Neutrophil (primary cell): ENCODE measurements around the gene STAT3.

Experiments
- H3K27ac ChIP-seq: fragments of 200-600 bp; sonication (generic); 2 replicates; pipeline ENCODE4 v1.5.1; 2016; ENCODE audit warnings: mild to moderate bottlenecking, moderate library complexity
- H3K27me3 ChIP-seq: fragments of 200-600 bp; sonication (generic); 2 replicates; pipeline ENCODE4 v1.6.0; 2016; ENCODE audit warnings: mild to moderate bottlenecking
- H3K36me3 ChIP-seq: fragments of 200-600 bp; sonication (generic); 2 replicates; pipeline ENCODE4 v1.5.1; 2017
- H3K4me1 ChIP-seq, 2 experiments: fragments of 200-600 bp in 1 of 2; sonication (generic) in 1 of 2; 1 replicate in 1 of 2; 2 replicates in 1 of 2; pipeline versions ENCODE4 v1.5.1 to v1.6.1; 2013 to 2016; ENCODE audit warnings: low read depth in 1 of 2, low read length in 1 of 2, mild to moderate bottlenecking in 1 of 2, moderate library complexity in 1 of 2; ENCODE audit not compliant: control insufficient read depth in 1 of 2, insufficient read depth in 1 of 2
- H3K4me3 ChIP-seq, 2 experiments: fragments of 200-600 bp in 1 of 2; sonication (generic) in 1 of 2; 1 replicate in 1 of 2; 2 replicates in 1 of 2; pipeline ENCODE4 v1.5.1; 2013 to 2016; ENCODE audit warnings: low read depth in 1 of 2, low read length in 1 of 2, mild to moderate bottlenecking in 1 of 2, moderate library complexity in 1 of 2
- H3K9me3 ChIP-seq: fragments of 200-600 bp; sonication (generic); 2 replicates; pipeline ENCODE4 v1.5.1; 2016
- TF ChIP-seq, protein P1 (sequence below): fragments of 200-600 bp; sonication (generic); IDR thresholded peaks from 2 replicates; pipeline ENCODE4 v1.5.1; 2016; ENCODE audit warnings: antibody characterized with exemption

STAT3 gene

DNA sequence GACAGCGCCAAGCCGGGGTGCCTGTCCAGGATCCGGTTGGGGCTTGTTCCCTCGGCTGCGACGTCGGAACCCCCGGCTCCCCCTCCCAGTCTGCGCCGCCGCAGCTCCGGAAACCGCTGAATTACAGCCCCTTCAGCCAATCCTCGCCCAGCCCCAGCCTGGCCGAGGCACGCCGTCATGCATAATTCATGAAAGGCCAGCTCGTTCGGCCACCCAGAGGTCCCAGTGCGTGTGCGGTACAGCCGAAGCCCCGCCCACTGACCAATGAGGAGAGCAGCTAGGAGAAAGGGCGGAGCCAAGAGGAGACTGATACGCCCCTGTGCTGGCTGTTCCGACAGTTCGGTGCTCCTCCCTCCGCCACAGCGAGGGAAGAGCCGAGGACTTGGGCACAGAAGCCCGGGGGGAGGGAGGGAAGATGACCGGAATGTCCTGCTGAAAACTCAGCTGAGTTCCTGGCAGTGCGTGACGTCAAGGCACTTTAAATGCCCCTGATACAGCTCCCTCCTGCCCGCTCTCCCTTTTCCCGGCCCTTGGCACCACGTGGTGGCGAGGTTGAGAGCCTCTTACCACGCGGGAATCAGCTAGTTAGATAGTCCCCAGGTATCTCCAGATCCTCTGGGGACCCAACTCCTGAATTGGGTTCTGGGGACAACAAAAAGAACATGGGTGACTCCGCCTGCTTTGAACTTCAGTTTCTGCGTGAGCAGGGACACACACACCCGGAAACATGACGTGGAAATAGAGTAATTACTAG, at the start of gene STAT3:
Gene STAT3 (minus strand): TSS at position 62 of the 754 bp plus-strand sequence. CDS start 39,926 bp downstream, outside the sequence.
- H3K4me1 ChIP-seq: peaks cover 62% of the 10 kb centered on the region in 2 experiments
- H3K36me3 ChIP-seq: no peaks in the 10 kb centered on the region
- TF ChIP-seq, protein P1, sequence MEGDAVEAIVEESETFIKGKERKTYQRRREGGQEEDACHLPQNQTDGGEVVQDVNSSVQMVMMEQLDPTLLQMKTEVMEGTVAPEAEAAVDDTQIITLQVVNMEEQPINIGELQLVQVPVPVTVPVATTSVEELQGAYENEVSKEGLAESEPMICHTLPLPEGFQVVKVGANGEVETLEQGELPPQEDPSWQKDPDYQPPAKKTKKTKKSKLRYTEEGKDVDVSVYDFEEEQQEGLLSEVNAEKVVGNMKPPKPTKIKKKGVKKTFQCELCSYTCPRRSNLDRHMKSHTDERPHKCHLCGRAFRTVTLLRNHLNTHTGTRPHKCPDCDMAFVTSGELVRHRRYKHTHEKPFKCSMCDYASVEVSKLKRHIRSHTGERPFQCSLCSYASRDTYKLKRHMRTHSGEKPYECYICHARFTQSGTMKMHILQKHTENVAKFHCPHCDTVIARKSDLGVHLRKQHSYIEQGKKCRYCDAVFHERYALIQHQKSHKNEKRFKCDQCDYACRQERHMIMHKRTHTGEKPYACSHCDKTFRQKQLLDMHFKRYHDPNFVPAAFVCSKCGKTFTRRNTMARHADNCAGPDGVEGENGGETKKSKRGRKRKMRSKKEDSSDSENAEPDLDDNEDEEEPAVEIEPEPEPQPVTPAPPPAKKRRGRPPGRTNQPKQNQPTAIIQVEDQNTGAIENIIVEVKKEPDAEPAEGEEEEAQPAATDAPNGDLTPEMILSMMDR: peak; percentile 52
- H3K9me3 ChIP-seq: no peaks in the 10 kb centered on the region
- H3K27me3 ChIP-seq: no peaks in the 10 kb centered on the region
- H3K27ac ChIP-seq: peak within 1 kb of the TSS; percentile 98
- peak within 1 kb of the TSS; percentile 88 to 99 for H3K4me3 ChIP-seq

DNA sequence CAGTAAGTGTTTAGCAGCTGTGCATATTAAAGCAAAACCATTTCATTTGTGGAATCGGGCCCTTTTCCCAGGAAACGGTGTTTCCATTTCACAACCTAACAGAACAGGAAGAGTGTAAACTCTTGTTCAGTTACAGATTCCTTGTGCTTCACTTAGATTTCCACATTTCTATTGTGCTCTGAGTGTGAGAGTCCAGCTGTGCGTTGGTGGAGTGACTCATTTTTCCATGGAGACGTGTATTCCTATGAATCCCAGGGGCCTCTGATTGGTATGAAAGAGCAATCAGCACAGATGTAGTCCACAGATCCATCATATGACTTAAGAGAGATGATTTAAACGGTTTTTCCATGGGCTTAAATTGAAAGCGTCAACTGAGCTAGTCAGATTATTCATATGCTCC, 48.1 kb upstream of the STAT3 start:
- no peak overlapping the region for H3K27ac ChIP-seq
- TF ChIP-seq, protein P1: no peak

DNA sequence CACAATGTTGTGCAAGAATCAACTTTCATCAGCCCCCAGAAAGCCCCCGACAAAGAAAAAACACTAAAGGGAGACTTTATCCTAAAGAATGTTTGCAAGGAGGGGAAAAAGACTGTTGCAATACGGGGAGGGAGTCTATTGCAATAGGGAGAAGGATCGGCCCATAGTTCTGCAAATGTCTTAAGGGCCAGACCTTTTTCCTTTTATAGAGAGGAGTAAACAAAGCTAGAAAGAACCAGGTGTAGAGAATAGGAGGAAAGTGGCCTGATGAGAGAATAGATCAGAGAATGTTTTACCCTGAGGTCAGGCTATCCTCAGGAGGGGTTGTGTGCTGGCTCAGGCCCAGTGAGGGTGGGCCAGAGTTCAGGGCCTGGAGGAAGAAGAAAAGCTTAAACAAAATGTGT, 43.5 kb upstream of the STAT3 start:
- H3K27ac ChIP-seq: no peak overlapping the region
- TF ChIP-seq, protein P1: no peak
- H3K4me1 ChIP-seq: peaks cover 0 to 10% of the 10 kb centered on the region in 2 experiments
- no peaks in the 10 kb centered on the region for H3K27me3 ChIP-seq
- H3K9me3 ChIP-seq: no peaks in the 10 kb centered on the region
- no peak overlapping the region for H3K4me3 ChIP-seq
- no peaks in the 10 kb centered on the region for H3K36me3 ChIP-seq

More for the DNA sequence above, 48.1 kb upstream of the STAT3 start:
- no peak overlapping the region for H3K4me3 ChIP-seq
- no peaks in the 10 kb centered on the region for H3K9me3 ChIP-seq
- H3K4me1 ChIP-seq: peaks cover 0 to 10% of the 10 kb centered on the region in 2 experiments
- no peaks in the 10 kb centered on the region for H3K27me3 ChIP-seq
- no peaks in the 10 kb centered on the region for H3K36me3 ChIP-seq

DNA sequence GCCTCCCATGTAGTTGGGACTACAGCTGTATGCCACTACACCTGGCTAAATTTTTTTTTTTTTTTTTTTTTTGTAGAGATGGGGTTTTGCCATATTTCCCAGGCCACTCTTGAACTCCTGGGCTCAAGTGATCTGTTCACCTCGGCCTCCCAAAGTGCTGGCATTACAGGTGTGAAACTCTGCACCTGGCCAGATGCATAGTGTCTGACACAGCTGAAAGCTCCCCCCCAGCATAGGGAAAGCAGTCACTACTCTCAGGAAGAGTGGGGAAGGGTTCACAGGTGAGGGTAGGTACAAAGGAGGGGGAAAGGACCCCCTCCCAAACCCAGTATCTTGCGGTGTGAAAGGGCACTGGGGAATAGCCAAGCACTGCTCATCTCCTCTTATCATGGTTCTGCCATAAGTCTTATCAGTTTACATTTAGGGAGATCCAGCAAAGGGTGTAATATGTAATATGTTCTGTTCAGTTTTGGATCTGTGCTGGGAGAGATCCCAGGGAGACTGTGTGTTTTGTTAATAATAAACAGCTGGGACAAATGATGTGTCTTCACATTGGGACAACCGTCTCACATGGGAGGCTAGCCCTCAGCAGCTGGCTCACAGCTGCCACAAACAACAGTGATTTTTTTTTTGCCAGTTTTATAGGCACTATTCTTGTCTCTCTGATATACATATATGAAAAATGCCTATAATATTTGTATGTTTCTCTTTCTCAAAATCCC, 41.6 kb upstream of the STAT3 start:
- TF ChIP-seq, protein P1: no peak
- H3K27ac ChIP-seq: no peak overlapping the region
- no peak overlapping the region for H3K4me3 ChIP-seq
- H3K27me3 ChIP-seq: peaks cover 16% of the 10 kb centered on the region
- no peaks in the 10 kb centered on the region for H3K9me3 ChIP-seq
- H3K36me3 ChIP-seq: no peaks in the 10 kb centered on the region
- H3K4me1 ChIP-seq: peaks cover 0 to 6% of the 10 kb centered on the region in 2 experiments

DNA sequence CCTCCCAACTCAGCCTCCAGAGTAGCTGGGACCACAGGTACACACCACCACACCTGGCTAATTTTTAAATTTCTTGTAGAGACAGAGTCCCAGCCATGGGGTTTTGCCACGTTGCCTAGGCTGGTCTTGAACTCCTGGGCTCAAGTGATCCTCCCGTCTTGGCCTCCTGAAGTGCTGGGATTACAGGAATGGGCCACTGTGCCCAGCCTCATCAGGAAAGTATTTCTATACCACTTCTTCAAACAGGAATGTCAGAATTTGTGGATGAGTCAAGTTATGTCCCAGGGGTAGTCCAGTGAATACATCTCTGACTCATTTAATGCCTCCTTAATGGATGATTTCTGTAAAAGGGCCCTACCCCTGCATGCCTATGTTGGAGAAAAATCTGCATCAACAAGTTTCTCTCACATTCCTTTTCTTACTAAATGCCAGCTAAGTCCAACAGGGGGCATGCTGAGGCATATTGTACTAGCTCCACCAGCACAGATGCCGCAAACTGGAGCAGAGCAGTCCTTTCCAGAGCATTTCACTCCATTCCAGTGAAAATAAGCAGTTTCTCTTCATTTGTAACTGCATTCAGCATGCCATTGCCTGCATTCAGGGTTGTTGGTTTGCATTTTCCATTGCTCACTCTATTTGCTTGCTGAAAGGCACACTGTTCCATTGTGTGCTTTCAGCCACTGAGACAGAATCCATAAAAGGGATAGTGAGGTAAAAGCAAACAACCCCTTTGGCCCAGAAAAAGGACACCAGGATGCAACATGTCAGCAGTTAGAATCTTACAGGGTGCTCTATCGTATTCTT, 40.1 kb upstream of the STAT3 start:
- H3K27ac ChIP-seq: no peak overlapping the region
- peaks cover 31% of the 10 kb centered on the region for H3K27me3 ChIP-seq
- no peak overlapping the region for H3K4me3 ChIP-seq
- no peaks in the 10 kb centered on the region for H3K36me3 ChIP-seq
- no peaks in the 10 kb centered on the region for H3K9me3 ChIP-seq
- TF ChIP-seq, protein P1: peak; percentile 21
- peaks cover 2 to 7% of the 10 kb centered on the region in 2 experiments for H3K4me1 ChIP-seq
